HepG2 (cell line): ENCODE measurements around the gene RBM47.

Source experiments
- FOXM1 ChIP-seq: sonication (generic); formaldehyde crosslinking; IDR thresholded peaks from 2 replicates; pipeline ENCODE4 v1.5.0; 2020; ENCODE audit warnings: missing genetic modification reagents
- HIVEP1 ChIP-seq: sonication (generic); formaldehyde crosslinking; IDR thresholded peaks from 2 replicates; pipeline ENCODE4 v1.4.0; 2020; ENCODE audit warnings: mild to moderate bottlenecking, missing genetic modification reagents
- MTA3 ChIP-seq: sonication (generic); formaldehyde crosslinking; IDR thresholded peaks from 2 replicates; pipeline ENCODE4 v1.4.0; 2020; ENCODE audit warnings: missing genetic modification reagents
- POLR2AphosphoS2 ChIP-seq: IDR thresholded peaks from 2 replicates; pipeline ENCODE4 v1.6.1; 2011; ENCODE audit warnings: low read depth, low read length, improper control_type of control experiment
- SP2 ChIP-seq: sonication (generic); formaldehyde crosslinking; IDR thresholded peaks from 2 replicates; pipeline ENCODE4 v1.5.1; 2020; ENCODE audit warnings: mild to moderate bottlenecking, missing genetic modification reagents
- ZBTB1 ChIP-seq: sonication (generic); formaldehyde crosslinking; IDR thresholded peaks from 2 replicates; pipeline ENCODE4 v1.4.0; 2020; ENCODE audit warnings: missing genetic modification reagents, borderline replicate concordance
- ZNF124 ChIP-seq: sonication (generic); formaldehyde crosslinking; IDR thresholded peaks from 2 replicates; pipeline ENCODE4 v1.4.0; 2020; ENCODE audit warnings: missing genetic modification reagents
- ZSCAN21 ChIP-seq: sonication (generic); formaldehyde crosslinking; IDR thresholded peaks from 2 replicates; pipeline ENCODE4 v1.8.0; 2022; ENCODE audit warnings: mild to moderate bottlenecking, missing genetic modification reagents, moderate library complexity, borderline replicate concordance
- TF ChIP-seq, protein P1 (sequence below): sonication (generic); formaldehyde crosslinking; IDR thresholded peaks from 2 replicates; pipeline ENCODE4 v1.5.0; 2020; ENCODE audit warnings: mild to moderate bottlenecking, missing genetic modification reagents, moderate library complexity

DNA sequence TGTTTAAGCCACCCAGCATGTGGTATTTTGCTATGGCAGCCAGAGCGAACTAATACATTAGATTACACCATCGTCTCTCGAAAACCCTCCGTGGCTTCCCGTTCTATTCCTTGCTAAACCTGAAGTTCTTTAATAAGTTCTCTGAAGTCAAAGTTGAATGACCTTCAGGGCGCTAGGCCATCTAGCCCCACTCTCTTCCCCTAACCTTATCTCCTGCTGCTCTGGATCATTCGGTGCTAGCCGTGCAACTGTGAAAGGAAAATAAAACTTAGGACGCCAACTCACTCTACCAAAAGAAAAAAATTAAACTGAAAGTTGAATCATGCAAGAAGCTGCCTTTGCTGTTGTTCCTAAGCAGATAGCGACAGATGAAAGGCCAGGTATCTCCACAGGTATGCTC is 254.6 kb downstream of the RBM47 start:
- TF ChIP-seq HIVEP1 (no peak), SP2 (CRISPR knock-in tag) (no peak), ZNF124 (CRISPR knock-in tag) (no peak), FOXM1 (CRISPR knock-in tag) (no peak), ZSCAN21 (CRISPR knock-in tag) (no peak), MTA3 (CRISPR knock-in tag) (no peak), ZBTB1 (no peak), POLR2AphosphoS2 (no peak)
- TF ChIP-seq, protein P1, sequence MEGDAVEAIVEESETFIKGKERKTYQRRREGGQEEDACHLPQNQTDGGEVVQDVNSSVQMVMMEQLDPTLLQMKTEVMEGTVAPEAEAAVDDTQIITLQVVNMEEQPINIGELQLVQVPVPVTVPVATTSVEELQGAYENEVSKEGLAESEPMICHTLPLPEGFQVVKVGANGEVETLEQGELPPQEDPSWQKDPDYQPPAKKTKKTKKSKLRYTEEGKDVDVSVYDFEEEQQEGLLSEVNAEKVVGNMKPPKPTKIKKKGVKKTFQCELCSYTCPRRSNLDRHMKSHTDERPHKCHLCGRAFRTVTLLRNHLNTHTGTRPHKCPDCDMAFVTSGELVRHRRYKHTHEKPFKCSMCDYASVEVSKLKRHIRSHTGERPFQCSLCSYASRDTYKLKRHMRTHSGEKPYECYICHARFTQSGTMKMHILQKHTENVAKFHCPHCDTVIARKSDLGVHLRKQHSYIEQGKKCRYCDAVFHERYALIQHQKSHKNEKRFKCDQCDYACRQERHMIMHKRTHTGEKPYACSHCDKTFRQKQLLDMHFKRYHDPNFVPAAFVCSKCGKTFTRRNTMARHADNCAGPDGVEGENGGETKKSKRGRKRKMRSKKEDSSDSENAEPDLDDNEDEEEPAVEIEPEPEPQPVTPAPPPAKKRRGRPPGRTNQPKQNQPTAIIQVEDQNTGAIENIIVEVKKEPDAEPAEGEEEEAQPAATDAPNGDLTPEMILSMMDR (CRISPR knock-in tag) = no peak
